Astrocyte of the spinal cord (primary cell): Measurements from ENCODE around the gene DIAPH2.

ENCODE experiments used
- DNase-seq: peaks from one replicate; pipeline ENCODE4 v3.0.0; 2011; ENCODE audit warnings: low read depth, low spot score
- H3K4me3 ChIP-seq: 2 replicates; pipeline ENCODE4 v1.5.1; 2011; ENCODE audit warnings: low read depth, mild to moderate bottlenecking, low read length, moderate library complexity
- CTCF ChIP-seq: IDR thresholded peaks from 2 replicates; pipeline ENCODE4 v1.5.1; 2012; ENCODE audit warnings: low read depth, mild to moderate bottlenecking, low read length, inconsistent platforms
- in situ Hi-C: cut with HindIII; loops from 2 replicates; pipeline ENCODE4 v1.10.0; 2017; ENCODE audit warnings: low sequenced_read_pairs

DIAPH2 gene

GRCh38 chrX:97159916-97160800 lies 475.5 kb downstream of the DIAPH2 start:
- in situ Hi-C loops: no loop called here
- H3K4me3 ChIP-seq: no peak overlapping the region
- no peak for DNase-seq
- no peak for TF ChIP-seq CTCF

GRCh38 chrX:97167333-97167732 lies 482.7 kb downstream of the DIAPH2 start:
- no peak for TF ChIP-seq CTCF
- H3K4me3 ChIP-seq: no peak overlapping the region
- no peak for DNase-seq
- in situ Hi-C loops: no loop called here

- DNase-seq: no peak
- no peak for TF ChIP-seq CTCF
- no peak overlapping the region for H3K4me3 ChIP-seq
- in situ Hi-C loops: no loop called here
Measured at GRCh38 chrX:97168646-97169045, 484.0 kb downstream of the DIAPH2 start.

- H3K4me3 ChIP-seq: no peak overlapping the region
- in situ Hi-C loops: no loop called here
- TF ChIP-seq CTCF: no peak
Measured at GRCh38 chrX:97175147-97175546, 490.5 kb downstream of the DIAPH2 start.

GRCh38 chrX:97189668-97190067 lies 505.0 kb downstream of the DIAPH2 start:
- in situ Hi-C loops: no loop called here
- TF ChIP-seq CTCF: no peak
- DNase-seq: no peak
- H3K4me3 ChIP-seq: no peak overlapping the region

More at GRCh38 chrX:97175147-97175546, 490.5 kb downstream of the DIAPH2 start:
- no peak for DNase-seq

- in situ Hi-C loops: no loop called here
- H3K4me3 ChIP-seq: no peak overlapping the region
- no peak for TF ChIP-seq CTCF
- peak; percentile 1 for DNase-seq
Measured at GRCh38 chrX:97199501-97199900, 514.9 kb downstream of the DIAPH2 start.
